NCI-H2171 (cell line): ENCODE data around the gene KCNAB1.
"Not testable (repeated sequence)": the region's sequence is repeated elsewhere in the genome, so short reads cannot be mapped to it uniquely, and the experiment has no call there.

Experiments
- DNase-seq: peaks from one replicate; lab custom pipeline; 2025; lab: John Stamatoyannopoulos, UW

The KCNAB1 gene

DNA sequence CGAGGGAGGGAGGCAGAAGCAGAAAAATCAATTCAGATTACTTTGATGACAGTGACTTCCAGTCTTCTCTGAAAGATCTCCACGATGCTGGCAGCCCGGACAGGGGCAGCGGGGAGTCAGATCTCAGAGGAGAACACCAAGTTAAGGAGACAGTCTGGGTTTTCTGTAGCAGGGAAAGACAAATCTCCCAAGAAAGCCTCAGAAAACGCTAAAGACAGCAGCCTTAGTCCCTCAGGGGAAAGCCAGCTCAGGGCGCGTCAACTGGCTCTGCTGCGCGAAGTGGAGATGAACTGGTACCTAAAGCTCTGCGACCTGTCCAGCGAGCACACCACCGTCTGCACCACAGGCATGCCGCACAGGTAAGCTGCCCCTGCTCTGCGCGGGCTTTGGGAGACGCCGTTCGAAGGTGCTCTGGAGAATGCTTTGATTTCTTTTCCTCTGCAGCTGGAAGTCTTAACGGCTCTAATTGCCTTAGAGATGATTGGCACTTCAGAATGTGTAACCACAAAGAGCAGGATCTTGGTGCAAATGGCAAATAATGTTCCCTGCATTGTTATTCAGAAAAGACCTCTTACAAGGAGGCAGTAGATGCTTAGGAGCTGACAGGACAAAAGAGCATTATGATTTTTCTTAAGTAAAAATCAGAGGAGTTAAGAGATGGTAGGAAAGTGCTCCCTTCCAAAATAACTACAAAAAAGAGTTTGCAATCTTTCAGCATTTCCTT is at the start of gene KCNAB1:
KCNAB1 (plus strand) TSS at position 51 of the 724 bp plus-strand sequence.
- no peak for DNase-seq

DNA sequence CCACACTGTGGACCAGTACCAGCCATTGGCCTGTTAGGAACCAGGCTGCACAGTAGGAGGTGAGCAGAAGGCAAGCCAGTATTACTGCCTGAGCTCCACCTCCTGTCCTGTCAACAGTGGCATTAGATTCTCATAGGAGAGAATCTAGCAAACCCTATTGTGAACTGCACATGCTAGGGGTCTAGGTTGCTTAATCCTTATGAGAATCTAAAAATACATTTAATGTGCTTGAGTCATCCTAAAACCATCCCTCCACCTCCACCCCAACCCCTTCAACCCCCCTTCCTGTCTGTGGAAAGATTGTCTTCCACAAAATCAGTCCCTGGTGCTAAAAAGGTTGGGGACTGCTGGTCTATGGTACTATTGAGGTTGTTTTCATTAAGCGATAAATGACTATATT is 49.3 kb upstream of the KCNAB1 start:
- DNase-seq, result no peak

GRCh38 chr3:156072950-156073657 is 47.3 kb upstream of the KCNAB1 start:
- not testable (repeated sequence) for DNase-seq

DNA sequence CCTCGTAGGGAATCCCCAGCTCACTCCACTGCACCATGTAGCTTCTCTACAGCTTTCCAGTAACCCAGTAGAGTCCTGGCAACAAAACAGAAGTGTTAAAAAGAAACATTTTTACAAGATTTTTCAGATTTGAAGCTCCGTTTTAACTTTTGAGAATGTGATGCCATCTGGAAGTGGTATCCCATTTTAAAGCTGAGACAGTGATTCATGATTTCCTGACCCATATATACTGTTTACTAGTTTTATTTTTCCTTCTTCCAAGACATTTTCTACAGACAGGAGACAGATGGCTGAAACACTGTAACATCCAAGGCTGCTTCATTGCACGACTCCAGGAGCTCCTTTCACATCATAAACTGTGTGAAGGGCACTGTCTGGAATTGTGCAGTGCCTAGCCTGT is 30.3 kb upstream of the KCNAB1 start:
- no peak for DNase-seq

- DNase-seq, result no peak
Observed at GRCh38 chr3:156093964-156094363, 26.4 kb upstream of the KCNAB1 start.

DNA sequence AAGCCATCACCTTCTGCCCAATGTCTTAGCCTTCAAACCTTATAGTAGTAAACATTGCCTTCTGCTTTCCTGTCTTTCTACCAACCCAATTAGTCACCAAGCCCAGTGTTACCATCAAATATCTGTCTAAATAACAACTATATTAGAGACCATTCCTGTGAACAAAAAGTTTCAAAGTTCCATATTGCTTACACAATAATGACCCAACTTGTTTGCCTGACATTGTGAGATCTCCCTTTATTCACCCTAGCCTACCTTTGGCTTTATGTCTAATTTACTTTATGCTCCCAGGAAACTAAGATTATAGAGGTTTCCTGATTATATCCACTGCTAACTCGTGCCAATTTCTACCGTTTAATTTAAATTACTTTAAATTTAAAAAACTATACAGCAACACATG is 26.0 kb upstream of the KCNAB1 start:
- DNase-seq, result no peak

- DNase-seq, result not testable (repeated sequence)
Observed at GRCh38 chr3:156095652-156096051, 24.7 kb upstream of the KCNAB1 start.

DNA sequence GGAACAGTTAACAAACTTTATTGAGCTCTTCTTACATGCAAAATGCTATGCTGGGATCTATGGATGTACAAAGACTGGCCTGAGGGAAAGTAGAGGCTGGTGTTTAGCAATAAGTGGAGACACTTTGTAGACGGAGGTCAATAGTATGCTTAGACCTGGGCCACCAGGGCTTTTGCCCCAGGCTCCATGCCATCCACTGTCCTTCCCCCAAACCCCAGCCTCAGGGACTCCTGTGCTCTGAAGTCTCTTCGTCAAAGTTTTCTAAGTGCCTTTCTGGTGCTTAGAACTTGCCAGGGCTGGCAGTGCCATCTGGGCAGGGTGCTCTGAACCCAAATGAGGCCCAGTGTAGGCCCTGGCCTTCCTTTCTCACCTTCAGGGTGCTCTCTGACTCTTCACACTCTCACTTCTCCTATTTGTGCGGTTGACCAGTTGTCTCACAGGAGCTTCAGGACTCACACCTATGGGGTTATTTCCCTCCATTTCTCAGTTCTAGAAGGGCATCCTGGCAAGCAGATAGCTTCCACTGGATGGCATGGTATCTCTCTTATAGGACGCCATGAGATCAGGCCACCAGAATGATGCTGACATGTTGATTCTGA is 21.8 kb upstream of the KCNAB1 start:
- DNase-seq, result no peak

DNA sequence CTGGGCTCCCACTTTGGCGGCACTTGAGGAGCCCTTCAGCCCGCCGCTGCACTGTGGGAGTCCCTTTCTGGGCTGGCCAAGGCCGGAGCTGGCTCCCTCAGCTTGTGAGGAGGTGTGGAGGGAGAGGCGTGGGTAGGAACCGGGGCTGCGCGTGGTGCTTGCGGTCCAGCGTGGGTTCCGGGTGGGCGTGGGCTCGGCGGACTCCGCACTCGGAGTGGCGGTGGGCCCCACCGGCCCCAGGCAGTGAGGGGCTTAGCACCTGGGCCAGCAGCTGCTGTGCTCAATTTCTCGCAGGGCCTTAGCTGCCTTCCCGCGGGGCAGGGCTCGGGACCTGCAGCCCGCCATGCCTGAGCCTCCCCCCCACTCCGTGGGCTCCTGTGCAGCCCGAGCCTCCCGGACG is 21.0 kb upstream of the KCNAB1 start:
- DNase-seq, result not testable (repeated sequence)

- not testable (repeated sequence) for DNase-seq
Observed at GRCh38 chr3:156099984-156100383, 20.4 kb upstream of the KCNAB1 start.

- DNase-seq, result no peak
Observed at GRCh38 chr3:156102267-156102931, 18.0 kb upstream of the KCNAB1 start.

DNA sequence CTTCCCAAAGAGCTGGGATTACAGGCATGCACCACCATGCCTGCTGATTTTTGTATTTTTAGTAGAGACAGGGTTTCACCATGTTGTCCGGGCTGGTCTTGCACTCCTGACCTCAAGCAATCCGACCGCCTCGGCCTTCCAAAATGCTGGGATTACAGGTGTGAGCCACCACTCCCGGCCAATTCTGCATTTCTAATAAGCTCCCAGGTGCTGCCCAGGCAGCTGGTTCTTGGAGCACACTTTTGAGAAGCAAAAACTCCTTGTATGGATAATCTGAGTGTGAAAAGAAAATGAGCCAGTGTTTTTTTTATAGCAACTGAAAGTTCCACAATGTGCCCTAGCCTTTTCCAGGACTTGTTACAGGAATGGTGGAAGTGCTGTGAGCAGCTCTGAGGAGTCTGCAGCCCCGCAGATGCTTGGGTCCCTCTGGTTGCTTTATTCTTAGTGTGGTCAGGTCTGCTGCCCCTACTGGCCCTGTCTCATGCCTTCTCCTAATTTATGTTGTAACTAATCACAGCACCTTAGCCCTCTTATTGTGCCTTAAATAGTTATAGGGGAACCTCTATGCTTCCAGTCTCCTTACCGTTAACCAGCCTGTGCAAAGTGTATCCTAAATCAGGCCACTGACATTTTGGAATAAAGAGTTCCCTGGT is 13.5 kb upstream of the KCNAB1 start:
- no peak for DNase-seq

DNA sequence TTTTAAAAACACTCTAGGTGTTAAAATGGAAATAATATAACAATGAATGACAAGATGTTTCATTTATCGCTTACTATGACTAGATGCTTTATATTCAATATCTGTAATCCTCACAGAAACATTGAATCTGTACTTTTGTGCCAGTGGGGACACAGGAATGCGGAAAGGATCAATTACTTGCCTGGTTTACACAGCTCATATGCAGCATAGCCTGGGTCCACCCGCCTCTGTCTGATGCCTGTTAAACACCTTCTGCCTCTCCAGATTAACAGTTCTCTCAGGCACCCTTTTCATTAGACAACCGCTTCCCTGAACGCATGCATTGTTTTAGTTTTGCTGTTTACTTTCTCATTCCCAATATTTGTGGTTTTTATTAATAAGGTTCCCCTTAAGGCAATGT is 12.9 kb upstream of the KCNAB1 start:
- no peak for DNase-seq

- no peak for DNase-seq
Observed at GRCh38 chr3:156108616-156109015, 11.8 kb upstream of the KCNAB1 start.

GRCh38 chr3:156109989-156110388 is 10.4 kb upstream of the KCNAB1 start:
- DNase-seq, result no peak

DNA sequence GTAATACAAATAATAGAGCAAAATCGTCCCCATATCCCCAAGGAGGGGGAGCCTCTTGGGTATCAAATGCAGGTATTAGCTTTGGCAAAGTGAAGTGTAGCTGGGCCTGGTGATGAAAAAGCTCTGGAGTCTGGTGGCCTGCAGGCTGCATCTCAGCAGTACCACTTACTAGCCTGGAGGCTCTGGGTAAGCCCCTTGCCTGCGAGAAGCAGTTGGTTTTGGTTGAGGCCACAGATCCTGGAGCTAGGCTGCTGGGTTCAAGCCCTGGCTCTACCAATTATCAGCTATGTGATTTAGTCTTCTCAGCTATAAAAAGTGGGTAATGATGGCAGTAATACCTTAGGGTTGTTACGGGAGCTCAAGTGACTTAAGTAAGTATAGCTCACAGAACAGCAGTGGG is 6.1 kb downstream of the KCNAB1 start:
- no peak for DNase-seq

DNA sequence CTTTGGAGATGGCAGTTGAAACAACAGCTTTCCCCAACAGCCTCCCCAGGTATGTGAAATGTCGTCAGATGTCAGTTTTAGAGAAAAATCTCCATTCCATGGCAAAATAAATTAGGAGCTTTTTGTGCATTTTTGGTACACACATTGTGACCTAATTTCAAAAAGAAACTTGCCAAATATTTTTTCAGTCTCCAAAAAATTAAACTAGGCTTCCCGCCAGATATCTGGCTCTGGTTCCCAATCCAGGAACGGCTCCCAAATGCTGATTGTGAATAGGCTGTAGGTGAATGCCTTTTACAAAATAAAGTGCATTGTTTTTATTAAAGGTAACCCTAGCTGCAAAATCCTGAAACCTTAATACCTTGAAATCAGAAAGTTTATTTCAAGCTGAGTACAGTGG is 10.9 kb downstream of the KCNAB1 start:
- no peak for DNase-seq

GRCh38 chr3:156131799-156132198 is 11.4 kb downstream of the KCNAB1 start:
- no peak for DNase-seq

- DNase-seq, result no peak
Observed at GRCh38 chr3:156132313-156132712, 11.9 kb downstream of the KCNAB1 start.

DNA sequence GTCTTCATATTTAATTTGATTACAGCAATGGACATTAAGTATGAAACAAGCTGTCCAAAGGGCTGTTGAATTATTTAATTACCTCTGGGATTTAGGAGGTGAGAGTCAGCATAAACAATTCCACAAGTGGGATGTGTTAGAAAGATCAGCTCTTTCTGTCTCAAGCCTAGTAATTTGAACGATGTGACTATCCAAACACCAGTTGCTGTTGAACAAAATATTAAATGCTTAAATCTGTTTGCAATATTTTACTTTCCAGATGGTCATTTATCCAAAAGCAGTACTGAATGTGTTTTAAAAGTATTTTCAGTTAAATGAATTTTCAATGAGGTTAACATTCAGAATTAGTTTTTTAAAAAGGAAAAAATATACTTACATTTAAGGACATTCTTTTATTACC is 12.7 kb downstream of the KCNAB1 start:
- no peak for DNase-seq

GRCh38 chr3:156135921-156136638 is 15.7 kb downstream of the KCNAB1 start:
- DNase-seq, result no peak
